HG03060 (cell line): ENCODE data around the gene PUM1.

Source experiments
- ATAC-seq: cut with Tn5 transposase; IDR thresholded peaks from one replicate; pipeline ENCODE4 v1.9.1; 2021; ENCODE audit warnings: low read depth, moderate number of reproducible peaks; ENCODE audit not compliant: unreplicated experiment

Gene PUM1

GRCh38 chr1:30909365-30910068 is 156.0 kb downstream of the PUM1 start:
- no peak for ATAC-seq

- no peak for ATAC-seq
Observed at GRCh38 chr1:30908696-30909364, 156.7 kb downstream of the PUM1 start, which contains the start of gene SDC3. SDC3 (minus strand) TSS chr1:30908758; CDS start chr1:30908586, 172 bp downstream.

GRCh38 chr1:30908316-30908695 is 157.2 kb downstream of the PUM1 start:
- no peak for ATAC-seq

GRCh38 chr1:30907481-30908315 is 157.8 kb downstream of the PUM1 start:
- no peak for ATAC-seq

GRCh38 chr1:30906631-30907441 is 158.7 kb downstream of the PUM1 start:
- ATAC-seq = no peak

- no peak for ATAC-seq
Observed at GRCh38 chr1:30905916-30906620, 159.4 kb downstream of the PUM1 start.

GRCh38 chr1:30905403-30905802 is 160.1 kb downstream of the PUM1 start:
- ATAC-seq = no peak

GRCh38 chr1:30904962-30905335 is 160.6 kb downstream of the PUM1 start:
- no peak for ATAC-seq

GRCh38 chr1:30904191-30904961 is 161.1 kb downstream of the PUM1 start:
- ATAC-seq = no peak

GRCh38 chr1:30903343-30904034 is 162.0 kb downstream of the PUM1 start:
- ATAC-seq = no peak

- ATAC-seq = no peak
Observed at GRCh38 chr1:30902593-30903290, 162.8 kb downstream of the PUM1 start.

GRCh38 chr1:30901798-30902581 is 163.5 kb downstream of the PUM1 start:
- ATAC-seq = no peak

GRCh38 chr1:30900931-30901560 is 164.5 kb downstream of the PUM1 start:
- no peak for ATAC-seq

- ATAC-seq = no peak
Observed at GRCh38 chr1:30900486-30900885, 165.0 kb downstream of the PUM1 start.

- no peak for ATAC-seq
Observed at GRCh38 chr1:30899577-30900389, 165.7 kb downstream of the PUM1 start.
